Stomach (tissue), 9 donors: ENCODE data around the gene NCF4. TPM values are rescaled to one million over a fixed set of nuclear protein-coding genes. Genes with fewer than 3 reads are reported as not detected.

Source experiments
- DNase-seq, 2 donors: peaks; one replicate each; pipeline versions ENCODE4 v3.0.0 to v3.0.0-alpha.2; 2013 to 2019
- H3K27ac ChIP-seq, 5 donors: fragments of 200-600 bp in 4 of 5; sonication (generic) in 4 of 5; one replicate each; pipeline ENCODE4 v1.5.1; 2013 to 2019; ENCODE audit warnings: mild to moderate bottlenecking in 1 of 5, moderate library complexity in 1 of 5
- H3K27me3 ChIP-seq, 3 donors: fragments of 200-600 bp; sonication (generic); one replicate each; pipeline ENCODE4 v1.5.1; 2017 to 2019; ENCODE audit warnings: mixed run types in 1 of 3
- H3K36me3 ChIP-seq, 4 donors: fragments of 200-600 bp; sonication (generic); 1 replicate in 3 of 4; 2 replicates in 1 of 4; pipeline ENCODE4 v1.5.1; 2016 to 2019
- H3K4me1 ChIP-seq, 4 donors: fragments of 200-600 bp; sonication (generic); one replicate each; pipeline ENCODE4 v1.5.1; 2016 to 2019
- H3K4me3 ChIP-seq, 4 donors: fragments of 200-600 bp; sonication (generic) in 3 of 4; one replicate each; pipeline ENCODE4 v1.5.1; 2016 to 2019; ENCODE audit warnings: mild to moderate bottlenecking in 1 of 4
- H3K9me3 ChIP-seq, 4 donors: fragments of 200-600 bp; sonication (generic); one replicate each; pipeline ENCODE4 v1.5.1; 2016 to 2019
- CTCF ChIP-seq, 7 experiments: fragments of 450-650 bp in 4 of 7; fragments of 200-600 bp in 3 of 7; sonication (generic) in 3 of 7; IDR thresholded peaks; one replicate each; pipeline ENCODE4 v1.5.1; 2016 to 2019; ENCODE audit warnings: antibody characterized with exemption in 7 of 7, control low read depth in 2 of 7, mild to moderate bottlenecking in 1 of 7
- EP300 ChIP-seq: sonication (generic); formaldehyde crosslinking; IDR thresholded peaks from one replicate; pipeline ENCODE4 v1.6.1; 2017; ENCODE audit warnings: antibody characterized with exemption
- POLR2A ChIP-seq, 4 donors: fragments of 450-650 bp; IDR thresholded peaks; one replicate each; pipeline ENCODE4 v1.6.1; 2016; ENCODE audit warnings: antibody characterized with exemption in 4 of 4, control low read depth in 2 of 4, mild to moderate bottlenecking in 1 of 4, moderate library complexity in 1 of 4
- POLR2AphosphoS5 ChIP-seq, 3 donors: sonication (generic); formaldehyde crosslinking; IDR thresholded peaks; one replicate each; pipeline ENCODE4 v1.6.1; 2016; ENCODE audit warnings: antibody characterized with exemption in 3 of 3
- WGBS, 5 donors: extraction: QIAGEN DNeasy Blood & Tissue Kit in 3 of 5; methylation state at CpG; one replicate each; pipeline versions ENCODE4 v1.1.5 to v1.1.7; 2013 to 2018; 5-methylcytosine and 5-hydroxymethylcytosine counted together
- intact Hi-C: fragments of 100-400 bp; cut with DNase I; formaldehyde crosslinking; loops from one replicate; pipeline ENCODE4 v1.15.1; 2023; ENCODE audit warnings: low total_unique reads
- polyA plus RNA-seq, 3 donors: library from polyadenylated mRNA; stranded (reverse); fragments of 200-250 nt; gene quantifications; one replicate each; pipeline ENCODE4 v1.2.3, GENCODE V29; 2013
- total RNA-seq, 5 donors: library from RNA; depleted of rRNA; stranded (reverse); fragments of >200 nt; gene quantifications; one replicate each; pipeline versions ENCODE4 v1.1.0 to v1.2.3, GENCODE V29; 2014 to 2016
- donor health status: healthy with polysubstance abuse.
- donor health status: Bipolar disorder and iron deficiency.
- donor health status: healthy.

Gene NCF4
- total and polyA plus RNA-seq, 8 donors = 5.0 to 32.1 (median 7.3) TPM; not detected in 1

GRCh38 chr22:36872084-36872483, 11.3 kb downstream of the NCF4 start:
- peaks cover 0 to 19% (median 13%) of the 10 kb centered on the region in 4 donors for H3K4me1 ChIP-seq
- H3K9me3 ChIP-seq = no peaks in the 10 kb centered on the region
- H3K27me3 ChIP-seq = peaks cover 0 to 50% (median 4%) of the 10 kb centered on the region in 3 donors
- no peak overlapping the region for H3K4me3 ChIP-seq
- no peak for DNase-seq
- 90 to 97% (median 95%) methylated on average over 3 of the region's 3 CpGs for WGBS, 5 donors
- no peak overlapping the region for H3K27ac ChIP-seq
- intact Hi-C loops = no loop called here
- TF ChIP-seq POLR2AphosphoS5 (IDR thresholded peaks at IDR 0.05) (no peak), EP300 (no peak), POLR2A (IDR thresholded peaks at IDR 0.05) (no peak), CTCF (IDR thresholded peaks at IDR 0.05) (no peak)
- peaks cover 0 to 28% (median 3%) of the 10 kb centered on the region in 4 donors for H3K36me3 ChIP-seq

DNA sequence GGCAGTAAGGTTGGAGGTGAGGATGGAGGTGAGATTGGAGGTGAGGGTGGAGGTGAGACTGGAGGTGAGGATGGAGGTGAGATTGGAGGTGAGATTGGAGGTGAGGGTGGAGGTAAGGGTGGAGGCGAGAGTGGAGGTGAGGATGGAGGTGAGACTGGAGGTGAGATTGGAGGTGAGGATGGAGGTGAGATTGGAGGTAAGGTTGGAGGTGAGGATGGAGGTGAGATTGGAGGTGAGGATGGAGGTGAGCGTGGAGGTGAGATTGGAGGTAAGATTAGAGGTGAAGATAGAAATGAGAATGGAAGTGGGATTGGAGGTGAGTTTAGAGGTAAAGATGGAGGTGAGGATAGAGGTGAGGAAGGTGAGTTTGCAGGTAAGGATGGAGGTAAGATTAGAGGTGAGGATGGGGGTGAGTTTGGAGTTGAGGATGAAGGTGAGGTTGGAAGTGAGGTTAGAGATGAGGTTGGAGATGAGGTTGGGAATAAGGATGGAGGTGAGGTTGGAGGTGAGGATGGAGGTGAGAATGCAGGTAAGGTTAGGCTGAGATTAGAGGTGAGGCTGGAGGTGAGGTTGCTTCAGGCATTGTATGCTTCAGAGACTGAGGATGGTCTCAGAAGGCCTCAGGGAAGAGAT, 12.2 kb downstream of the NCF4 start:
- Histone ChIP-seq H3K9me3 (no peaks in the 10 kb centered on the region), H3K36me3 (peaks cover 0 to 28% (median 3%) of the 10 kb centered on the region in 4 donors), H3K4me3 (no peak overlapping the region), H3K27me3 (peaks cover 0 to 47% (median 4%) of the 10 kb centered on the region in 3 donors), H3K27ac (peak overlapping the region in 2 of 5 donors; percentile 78 to 86), H3K4me1 (peaks cover 0 to 19% (median 13%) of the 10 kb centered on the region in 4 donors)
- DNase-seq = no peak
- intact Hi-C loops = no loop called here
- WGBS, 5 donors = 84 to 98% (median 93%) methylated on average over 2 of the region's 2 CpGs
- TF ChIP-seq EP300 (no peak), POLR2A (IDR thresholded peaks at IDR 0.05) (no peak), CTCF (IDR thresholded peaks at IDR 0.05) (no peak), POLR2AphosphoS5 (IDR thresholded peaks at IDR 0.05) (no peak)

DNA sequence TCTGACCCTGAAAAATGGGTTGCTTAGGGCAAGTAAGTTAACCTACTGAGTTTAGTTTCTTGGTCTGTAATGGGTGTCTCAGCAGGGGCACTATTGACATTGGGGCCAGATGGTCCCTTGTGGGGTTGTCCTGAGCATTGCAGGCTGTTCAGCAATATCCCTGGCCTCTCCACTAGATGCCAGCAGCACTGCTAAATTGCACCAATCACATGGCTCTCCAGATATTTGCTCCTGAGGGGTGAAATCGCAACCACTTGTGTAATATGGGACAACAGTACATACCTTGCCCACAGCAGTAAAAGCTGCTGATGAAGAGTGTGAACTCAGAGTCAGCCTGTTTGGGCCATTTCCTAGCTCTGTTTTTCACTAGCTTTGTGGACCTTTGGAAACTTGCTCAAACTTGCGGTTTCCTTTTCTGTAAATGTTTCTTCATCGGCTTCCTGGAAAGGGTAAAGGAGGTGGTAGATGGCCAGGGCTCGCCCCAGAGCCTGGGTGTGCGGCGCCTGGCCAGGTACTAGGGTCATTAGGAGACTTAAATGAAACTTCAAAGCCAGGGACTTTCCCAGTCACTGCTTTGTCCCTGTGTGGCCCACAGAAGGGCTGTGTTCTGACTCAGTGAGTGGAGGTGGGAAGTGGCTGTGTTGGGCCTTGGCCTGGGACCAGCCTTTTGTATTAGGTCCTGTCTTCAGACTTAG, 13.0 kb downstream of the NCF4 start:
- peaks cover 0 to 28% (median 3%) of the 10 kb centered on the region in 4 donors for H3K36me3 ChIP-seq
- no peak overlapping the region for H3K4me3 ChIP-seq
- intact Hi-C loops = no loop called here
- H3K27me3 ChIP-seq = peaks cover 0 to 47% (median 4%) of the 10 kb centered on the region in 3 donors
- no peaks in the 10 kb centered on the region for H3K9me3 ChIP-seq
- peak; percentile 62 to 76 for DNase-seq
- TF ChIP-seq POLR2AphosphoS5 (IDR thresholded peaks at IDR 0.05) (peak in 2 of 3 donors; percentile 14 to 34), EP300 (no peak), CTCF (IDR thresholded peaks at IDR 0.05) (peak in 4 of 7 experiments; percentile 27 to 61 (median 41)), POLR2A (IDR thresholded peaks at IDR 0.05) (no peak)
- H3K4me1 ChIP-seq = peaks cover 0 to 19% (median 13%) of the 10 kb centered on the region in 4 donors
- H3K27ac ChIP-seq = peak overlapping the region; percentile 16 to 86 (median 50)
- 18 to 43% (median 28%) methylated on average over 6 of the region's 6 CpGs for WGBS, 5 donors

GRCh38 chr22:36874309-36874696, 13.5 kb downstream of the NCF4 start:
- Histone ChIP-seq H3K4me1 (peaks cover 0 to 19% (median 13%) of the 10 kb centered on the region in 4 donors), H3K36me3 (peaks cover 0 to 28% (median 3%) of the 10 kb centered on the region in 4 donors), H3K27me3 (peaks cover 0 to 45% (median 2%) of the 10 kb centered on the region in 3 donors), H3K27ac (peak overlapping the region in 4 of 5 donors; percentile 17 to 86 (median 64)), H3K4me3 (no peak overlapping the region), H3K9me3 (no peaks in the 10 kb centered on the region)
- no peak for DNase-seq
- TF ChIP-seq EP300 = no peak
- no peak for TF ChIP-seq POLR2A (IDR thresholded peaks at IDR 0.05)
- no peak for TF ChIP-seq POLR2AphosphoS5 (IDR thresholded peaks at IDR 0.05)
- no peak for TF ChIP-seq CTCF (IDR thresholded peaks at IDR 0.05)
- intact Hi-C loops = no loop called here
- 41 to 71% (median 47%) methylated on average over 2 of the region's 2 CpGs for WGBS, 5 donors
